ENCODE results near the gene JAKMIP3. TPM values are rescaled to one million over a fixed set of nuclear protein-coding genes. Genes with fewer than 3 reads are reported as not detected.

JAKMIP3 gene
- total RNA-seq, 1 experiment from 2014 or later: not detected

- POLR2A ChIA-PET: no interaction called here
- H3K4me3 Mint-ChIP-seq (ENCODE audit: unreplicated experiment): no peak overlapping the region
- TF ChIP-seq, protein P1, sequence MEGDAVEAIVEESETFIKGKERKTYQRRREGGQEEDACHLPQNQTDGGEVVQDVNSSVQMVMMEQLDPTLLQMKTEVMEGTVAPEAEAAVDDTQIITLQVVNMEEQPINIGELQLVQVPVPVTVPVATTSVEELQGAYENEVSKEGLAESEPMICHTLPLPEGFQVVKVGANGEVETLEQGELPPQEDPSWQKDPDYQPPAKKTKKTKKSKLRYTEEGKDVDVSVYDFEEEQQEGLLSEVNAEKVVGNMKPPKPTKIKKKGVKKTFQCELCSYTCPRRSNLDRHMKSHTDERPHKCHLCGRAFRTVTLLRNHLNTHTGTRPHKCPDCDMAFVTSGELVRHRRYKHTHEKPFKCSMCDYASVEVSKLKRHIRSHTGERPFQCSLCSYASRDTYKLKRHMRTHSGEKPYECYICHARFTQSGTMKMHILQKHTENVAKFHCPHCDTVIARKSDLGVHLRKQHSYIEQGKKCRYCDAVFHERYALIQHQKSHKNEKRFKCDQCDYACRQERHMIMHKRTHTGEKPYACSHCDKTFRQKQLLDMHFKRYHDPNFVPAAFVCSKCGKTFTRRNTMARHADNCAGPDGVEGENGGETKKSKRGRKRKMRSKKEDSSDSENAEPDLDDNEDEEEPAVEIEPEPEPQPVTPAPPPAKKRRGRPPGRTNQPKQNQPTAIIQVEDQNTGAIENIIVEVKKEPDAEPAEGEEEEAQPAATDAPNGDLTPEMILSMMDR (IDR thresholded peaks at IDR 0.05; ENCODE audit: unreplicated experiment): no peak
- no peak overlapping the region for H3K27ac Mint-ChIP-seq (ENCODE audit: low read depth, unreplicated experiment)
- peaks cover 5% of the 10 kb centered on the region for H3K36me3 Mint-ChIP-seq (ENCODE audit: insufficient read depth, unreplicated experiment)
- peaks cover 11% of the 10 kb centered on the region for H3K4me1 Mint-ChIP-seq (ENCODE audit: insufficient read depth, unreplicated experiment)
- no peaks in the 10 kb centered on the region for H3K9me3 Mint-ChIP-seq (ENCODE audit: unreplicated experiment)
- CTCF ChIA-PET: interaction anchor here (0.6 kb wide), 1 partner anchor 94 kb away, joined by 5 read pairs; no protein-coding TSS in a partner anchor
- intact Hi-C loops (cut with micrococcal nuclease): no loop called here
- DNase-seq (ENCODE audit: unreplicated experiment): peak; percentile 48
- H3K27me3 Mint-ChIP-seq (ENCODE audit: insufficient read depth, unreplicated experiment): peaks cover 32% of the 10 kb centered on the region
- BruUV-seq (replicated peaks): no TSS peak
Observed at GRCh38 chr10:132094581-132095234, 29.0 kb downstream of the JAKMIP3 start.

- no TSS peak for BruUV-seq (replicated peaks)
- H3K27me3 Mint-ChIP-seq (ENCODE audit: insufficient read depth, unreplicated experiment): peaks cover 23% of the 10 kb centered on the region
- DNase-seq (ENCODE audit: unreplicated experiment): no peak
- peaks cover 5% of the 10 kb centered on the region for H3K36me3 Mint-ChIP-seq (ENCODE audit: insufficient read depth, unreplicated experiment)
- peaks cover 11% of the 10 kb centered on the region for H3K4me1 Mint-ChIP-seq (ENCODE audit: insufficient read depth, unreplicated experiment)
- intact Hi-C loops (cut with micrococcal nuclease): no loop called here
- CTCF ChIA-PET: no interaction called here
- H3K4me3 Mint-ChIP-seq (ENCODE audit: unreplicated experiment): no peak overlapping the region
- POLR2A ChIA-PET: no interaction called here
- H3K27ac Mint-ChIP-seq (ENCODE audit: low read depth, unreplicated experiment): peak overlapping the region; percentile 13
- no peaks in the 10 kb centered on the region for H3K9me3 Mint-ChIP-seq (ENCODE audit: unreplicated experiment)
- TF ChIP-seq, protein P1 (IDR thresholded peaks at IDR 0.05; ENCODE audit: unreplicated experiment): no peak
Observed at GRCh38 chr10:132095403-132096113, 29.8 kb downstream of the JAKMIP3 start.

DNA sequence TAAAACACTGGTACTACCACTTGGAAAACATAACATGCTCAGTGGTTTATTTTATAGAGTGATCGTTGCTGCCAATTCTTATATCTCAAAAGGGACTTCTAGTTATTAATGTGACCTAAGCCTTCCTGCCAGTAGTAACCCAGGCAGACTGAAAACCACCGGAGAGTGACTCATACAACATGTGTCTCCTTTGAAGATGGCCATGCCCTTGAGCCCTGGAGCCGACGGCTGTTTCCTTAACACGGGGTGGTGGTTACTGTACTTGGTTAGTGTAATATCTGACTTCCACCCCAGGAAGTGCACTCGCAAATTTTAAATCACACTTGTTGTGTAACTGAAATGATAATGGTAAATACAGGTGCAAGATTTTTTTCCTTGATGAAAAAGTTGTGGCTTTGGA, 30.5 kb downstream of the JAKMIP3 start:
- H3K4me3 Mint-ChIP-seq (ENCODE audit: unreplicated experiment): no peak overlapping the region
- H3K36me3 Mint-ChIP-seq (ENCODE audit: insufficient read depth, unreplicated experiment): peaks cover 5% of the 10 kb centered on the region
- POLR2A ChIA-PET: no interaction called here
- CTCF ChIA-PET: interaction anchor here (0.6 to 1.0 kb wide), 2 partner anchors 45 to 73 kb away, joined by 3 to 4 read pairs; no protein-coding TSS in a partner anchor
- H3K27ac Mint-ChIP-seq (ENCODE audit: low read depth, unreplicated experiment): peak overlapping the region; percentile 13
- H3K4me1 Mint-ChIP-seq (ENCODE audit: insufficient read depth, unreplicated experiment): peaks cover 11% of the 10 kb centered on the region
- H3K9me3 Mint-ChIP-seq (ENCODE audit: unreplicated experiment): no peaks in the 10 kb centered on the region
- peaks cover 19% of the 10 kb centered on the region for H3K27me3 Mint-ChIP-seq (ENCODE audit: insufficient read depth, unreplicated experiment)
- intact Hi-C loops (cut with micrococcal nuclease): no loop called here
- TF ChIP-seq, protein P1 (IDR thresholded peaks at IDR 0.05; ENCODE audit: unreplicated experiment): no peak
- BruUV-seq (replicated peaks): no TSS peak
- peak; percentile 83 for DNase-seq (ENCODE audit: unreplicated experiment)

GRCh38 chr10:132096863-132097478, 31.2 kb downstream of the JAKMIP3 start:
- intact Hi-C loops (cut with micrococcal nuclease): no loop called here
- Mint-ChIP-seq H3K4me3 (ENCODE audit: unreplicated experiment) (no peak overlapping the region), H3K27ac (ENCODE audit: low read depth, unreplicated experiment) (no peak overlapping the region), H3K36me3 (ENCODE audit: insufficient read depth, unreplicated experiment) (peaks cover 5% of the 10 kb centered on the region), H3K27me3 (ENCODE audit: insufficient read depth, unreplicated experiment) (peaks cover 19% of the 10 kb centered on the region), H3K9me3 (ENCODE audit: unreplicated experiment) (no peaks in the 10 kb centered on the region), H3K4me1 (ENCODE audit: insufficient read depth, unreplicated experiment) (peaks cover 11% of the 10 kb centered on the region)
- TF ChIP-seq, protein P1 (IDR thresholded peaks at IDR 0.05; ENCODE audit: unreplicated experiment): no peak
- ChIA-PET POLR2A (interaction anchor here (0.7 kb wide), 1 partner anchor 700 kb away, joined by 4 read pairs; no protein-coding TSS in a partner anchor), CTCF (interaction anchor here (0.6 to 1.0 kb wide), 2 partner anchors 44 to 74 kb away, joined by 3 to 4 read pairs; no protein-coding TSS in a partner anchor)
- no TSS peak for BruUV-seq (replicated peaks)
- no peak for DNase-seq (ENCODE audit: unreplicated experiment)
